GM19372 (cell line): ENCODE results near the gene CPED1.

Experiments used
- ATAC-seq: cut with Tn5 transposase; IDR thresholded peaks from one replicate; pipeline ENCODE4 v1.9.1; 2021; ENCODE audit warnings: mild to moderate bottlenecking, low read depth, moderate library complexity; ENCODE audit not compliant: unreplicated experiment

The CPED1 gene

DNA sequence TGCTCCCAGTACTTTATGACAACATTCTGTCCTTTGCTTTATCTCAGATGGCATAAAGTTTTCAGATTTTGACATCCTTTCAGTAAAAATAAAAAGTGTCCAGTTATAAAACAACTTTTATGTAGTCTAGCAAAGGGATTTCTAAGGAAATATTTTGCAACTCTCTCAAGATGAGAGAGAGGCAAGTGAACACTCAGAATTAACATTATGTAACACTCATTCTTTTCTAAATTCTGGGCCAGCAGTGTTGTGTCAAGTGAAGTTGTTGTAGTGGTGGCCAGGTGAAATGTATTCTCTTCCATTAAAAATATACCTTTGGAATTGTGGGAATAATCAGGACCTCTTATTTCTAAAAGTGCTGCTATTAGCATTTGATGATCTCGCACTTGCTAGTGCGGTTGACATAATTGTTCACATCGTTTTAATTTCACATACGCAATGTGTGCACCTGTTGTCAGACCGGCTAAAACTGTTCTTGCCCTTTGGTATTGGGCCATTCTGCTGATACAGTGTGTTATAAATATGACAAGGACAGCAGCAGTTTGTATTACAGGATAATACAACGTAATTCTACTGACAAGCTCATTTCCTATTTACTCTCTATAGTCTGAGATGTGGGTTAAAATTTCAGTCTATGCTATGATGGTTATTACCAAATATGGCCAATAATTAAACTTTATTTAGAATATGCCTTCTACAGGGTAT is 23.8 kb downstream of the CPED1 start:
- ATAC-seq = no peak

DNA sequence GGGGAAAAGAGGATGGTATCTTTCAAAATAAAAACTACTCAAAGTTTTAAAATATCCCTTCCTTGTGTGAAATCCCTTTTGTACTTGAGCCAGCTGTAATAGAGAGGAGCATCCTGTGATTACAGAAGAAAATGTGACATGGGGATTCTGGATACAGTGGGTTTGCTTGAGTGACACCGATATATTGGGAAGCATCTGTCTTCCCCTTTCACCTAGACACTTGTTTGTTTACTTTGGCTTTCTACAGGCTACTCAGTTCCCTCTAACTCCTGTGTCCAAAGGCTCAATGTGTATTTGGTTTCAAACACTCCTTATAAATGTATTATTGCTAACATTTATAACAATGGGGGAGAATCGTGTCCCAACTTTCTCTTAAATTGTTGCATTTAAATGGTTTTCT is 24.4 kb downstream of the CPED1 start:
- ATAC-seq = no peak

DNA sequence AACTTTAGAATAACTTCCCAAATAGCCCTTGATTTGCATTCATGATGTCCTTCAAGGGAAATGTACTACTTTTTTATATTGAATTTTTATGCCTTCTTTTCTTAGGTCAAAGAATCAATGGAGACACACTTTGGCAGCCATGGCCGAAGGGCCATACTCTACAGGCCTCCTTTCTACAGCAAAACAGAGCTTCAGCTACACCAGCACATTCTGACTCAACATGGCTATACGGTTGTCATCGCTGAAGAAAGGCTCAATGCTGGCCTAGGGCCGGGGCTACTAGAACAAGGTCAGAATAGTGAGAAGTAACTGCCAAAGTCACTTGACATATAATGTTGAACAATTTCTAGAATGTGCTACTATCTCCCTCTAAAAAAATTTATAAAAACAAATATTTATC is 27.0 kb downstream of the CPED1 start:
- no peak for ATAC-seq

DNA sequence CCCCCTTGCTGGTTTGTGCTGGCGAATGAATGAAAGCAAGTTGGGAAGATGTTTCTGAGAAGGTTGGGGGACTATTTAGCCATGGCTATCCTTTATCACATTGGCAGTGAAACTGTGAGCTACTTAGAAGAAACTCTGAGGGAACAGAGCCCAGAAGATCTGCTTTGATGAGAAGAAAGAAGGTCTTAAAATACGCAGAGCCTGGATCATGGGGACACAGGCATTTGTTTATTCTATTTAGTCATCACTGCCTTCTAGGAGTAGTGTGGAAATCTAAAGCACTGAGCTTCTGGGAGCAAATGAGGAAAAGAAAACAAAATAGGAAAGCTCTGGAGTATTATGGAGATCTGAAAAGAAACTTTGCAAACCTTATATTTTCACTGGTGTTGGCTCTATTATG is 28.5 kb downstream of the CPED1 start:
- ATAC-seq = no peak

DNA sequence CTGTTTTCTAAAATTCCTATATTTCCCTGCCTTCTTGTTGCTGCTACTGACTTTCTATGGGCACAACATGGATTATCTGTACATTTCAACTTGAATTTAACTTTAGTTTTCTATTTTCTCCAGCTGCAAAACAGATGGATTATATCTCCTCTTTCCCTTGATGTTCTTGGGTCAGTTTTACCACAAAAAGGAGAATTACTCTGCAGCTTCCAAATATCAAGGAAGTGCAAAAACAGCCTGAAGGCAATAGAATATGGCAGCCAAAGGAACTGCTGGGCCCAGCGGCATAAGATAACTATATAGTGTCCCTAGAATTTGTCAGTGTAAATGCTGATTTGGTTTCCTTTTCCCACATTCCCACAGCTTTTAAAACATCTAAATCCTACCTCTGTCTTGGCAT is 29.1 kb downstream of the CPED1 start:
- ATAC-seq = no peak

DNA sequence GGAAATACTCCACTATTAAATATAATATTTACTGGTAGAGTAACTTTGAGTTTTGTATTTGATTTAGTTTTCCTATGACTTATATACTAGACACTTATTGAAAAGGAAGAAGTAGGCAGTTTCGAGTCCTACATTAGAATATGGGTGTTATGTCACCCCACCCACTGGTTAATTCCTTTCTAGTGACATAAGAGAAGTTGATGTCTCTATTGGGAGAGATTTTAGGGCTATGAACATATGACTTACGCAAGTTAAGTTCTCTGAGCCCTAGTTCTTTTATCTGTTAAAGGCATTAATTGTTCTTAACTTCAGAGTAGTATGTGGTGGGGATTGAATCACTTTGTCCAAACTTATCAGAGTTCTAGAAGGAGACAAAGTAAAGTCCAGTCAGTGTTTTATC is 30.5 kb downstream of the CPED1 start:
- ATAC-seq = no peak

DNA sequence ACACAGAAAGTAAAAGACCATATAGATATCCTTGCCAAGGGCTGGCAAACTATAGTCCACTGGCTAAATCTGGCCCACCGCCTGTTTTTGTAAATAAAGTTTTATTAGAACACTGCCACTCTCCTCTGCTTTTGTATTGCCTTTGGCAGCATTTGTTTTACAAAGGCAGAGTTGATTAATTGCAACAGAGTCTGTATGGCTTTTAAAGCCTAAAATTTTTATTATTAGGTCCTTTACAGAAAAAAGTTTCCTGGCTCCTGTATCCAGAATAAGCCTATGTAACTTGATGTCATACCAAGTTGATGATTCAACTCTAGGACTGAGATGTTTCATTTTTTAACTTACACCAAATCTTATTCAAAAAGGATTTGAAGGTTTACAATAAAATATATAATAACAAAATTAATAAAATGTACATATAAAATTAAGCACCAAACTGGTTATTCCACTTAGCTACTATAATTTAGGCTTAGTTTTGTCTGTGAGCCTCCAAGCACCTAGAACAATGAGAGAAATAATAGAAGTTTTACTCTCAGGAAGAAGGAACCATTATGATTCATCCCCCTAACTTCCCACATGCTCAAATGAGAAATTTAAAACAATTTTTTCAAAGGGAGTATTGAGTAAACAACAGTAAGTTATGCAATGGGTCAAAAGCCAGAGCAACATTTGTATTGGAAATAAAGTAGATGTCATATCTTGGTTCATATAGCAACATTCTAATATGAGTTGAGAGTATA is 31.9 kb downstream of the CPED1 start:
- no peak for ATAC-seq

DNA sequence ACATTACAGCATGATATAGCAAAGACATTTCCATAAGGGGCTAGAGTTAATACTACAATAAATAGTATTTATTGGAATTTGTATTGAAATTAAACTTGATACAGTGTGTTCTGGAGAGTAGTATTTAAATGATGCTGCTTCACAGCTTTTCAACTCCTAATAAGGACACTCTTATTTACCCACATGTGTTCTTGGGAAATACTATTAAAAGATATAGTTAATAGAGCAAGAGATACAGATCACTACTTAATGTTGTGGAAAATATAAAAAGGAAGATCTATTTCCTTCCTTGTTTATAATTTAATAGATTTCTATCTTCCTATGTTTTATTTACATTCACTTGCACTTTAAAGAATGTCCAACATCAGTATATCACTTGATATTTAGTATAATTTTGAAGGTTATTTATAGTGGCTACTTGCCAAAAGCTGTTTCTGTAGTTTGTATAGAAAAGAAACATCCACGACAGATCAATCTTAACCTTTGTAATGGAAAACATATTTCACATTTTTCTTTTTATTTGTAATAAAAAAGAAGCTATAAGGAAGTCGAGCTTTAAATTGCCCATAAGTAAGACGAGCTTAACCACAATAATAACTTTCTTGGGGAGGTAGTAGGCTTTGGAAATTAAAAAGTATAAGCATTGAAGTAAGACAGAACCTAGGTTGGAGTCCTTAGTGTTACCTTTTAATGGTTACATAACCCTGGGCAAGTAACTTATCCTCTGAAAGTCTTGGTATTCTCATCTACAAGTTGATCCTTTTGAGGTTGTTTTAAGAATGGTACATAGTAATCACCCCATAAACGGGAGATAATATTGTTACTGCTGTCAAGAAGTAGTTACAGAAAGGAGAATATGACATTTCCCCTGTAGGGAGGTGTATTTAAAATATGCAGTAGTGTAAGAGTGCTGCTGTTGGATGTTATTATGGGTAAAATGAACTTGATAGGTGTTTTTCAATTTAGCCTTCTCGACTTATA is 32.8 kb downstream of the CPED1 start:
- ATAC-seq = no peak

DNA sequence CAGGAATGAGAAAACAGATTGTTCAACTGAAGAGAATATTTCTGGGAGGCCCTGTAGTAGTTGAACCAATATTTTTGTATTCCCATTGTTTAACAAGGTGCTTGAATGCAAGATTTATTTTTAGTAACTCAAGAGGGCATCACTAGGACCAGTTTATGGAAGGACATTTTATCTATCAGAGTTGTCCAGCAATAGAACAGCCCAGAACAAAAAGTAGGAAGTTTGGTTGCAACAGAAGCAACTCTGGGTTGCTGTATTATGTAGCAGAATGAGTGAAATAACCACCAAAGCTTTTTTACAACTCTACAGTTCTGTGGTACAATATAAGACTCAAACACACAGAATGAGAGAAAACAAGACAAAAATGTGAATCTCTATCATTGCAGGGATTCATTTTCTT is 34.7 kb downstream of the CPED1 start:
- ATAC-seq = no peak

DNA sequence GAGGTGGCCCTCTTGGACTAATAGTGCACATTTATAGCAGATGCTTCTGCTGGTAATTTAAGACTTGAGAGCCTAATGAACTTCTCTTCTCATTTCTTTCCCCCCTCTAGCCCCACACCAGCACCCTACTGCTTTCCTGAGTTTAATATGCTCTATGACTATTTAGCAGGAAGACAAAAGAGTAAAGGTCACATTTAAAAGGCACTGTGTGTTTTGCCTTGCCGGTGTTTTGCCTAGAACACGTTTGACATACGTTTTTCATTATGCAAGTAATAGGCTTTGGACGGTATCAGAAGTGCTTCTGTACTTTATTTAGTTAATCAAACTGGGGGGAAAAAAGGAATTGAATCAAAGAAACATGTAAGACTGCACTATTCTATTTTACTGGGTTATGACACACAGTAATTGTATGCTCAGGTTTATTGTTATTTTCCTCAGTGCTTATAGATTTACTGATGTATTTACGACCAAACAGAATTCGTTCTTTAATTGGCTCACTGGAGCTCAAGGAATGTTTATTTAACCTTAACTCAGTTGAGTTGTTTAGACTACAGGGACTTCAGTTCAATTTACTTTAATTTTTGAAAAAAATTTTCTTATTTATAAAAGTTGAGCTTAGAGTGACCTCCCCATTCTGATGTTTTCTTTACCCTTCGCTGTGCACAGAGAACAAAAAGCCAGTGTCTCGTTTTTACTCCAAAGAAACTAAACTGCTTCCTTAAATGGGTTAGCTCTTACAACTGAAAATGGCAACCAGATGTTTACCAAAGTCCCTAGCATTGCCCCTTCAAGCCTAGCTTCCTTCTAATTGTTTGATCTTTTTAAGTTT is 35.4 kb downstream of the CPED1 start:
- ATAC-seq = no peak

DNA sequence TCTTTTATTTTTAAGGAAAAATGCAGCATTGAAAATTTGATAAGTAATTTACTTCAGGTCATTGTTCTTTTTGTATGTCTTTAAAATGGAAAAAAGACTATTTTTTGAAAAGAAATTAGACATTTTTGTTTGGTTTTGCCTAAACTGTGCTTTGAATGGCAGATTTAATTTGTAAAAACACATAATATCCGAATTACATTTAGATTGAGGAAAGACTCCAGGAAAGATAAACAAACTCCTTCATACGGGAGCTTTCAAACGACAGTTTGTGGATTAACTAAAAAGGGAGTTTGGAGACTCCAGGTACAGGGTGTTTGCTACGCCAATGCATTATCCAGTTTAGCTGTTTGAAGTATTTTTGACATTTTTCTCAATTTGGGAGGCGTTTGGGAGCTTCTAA is 36.1 kb downstream of the CPED1 start:
- no peak for ATAC-seq

DNA sequence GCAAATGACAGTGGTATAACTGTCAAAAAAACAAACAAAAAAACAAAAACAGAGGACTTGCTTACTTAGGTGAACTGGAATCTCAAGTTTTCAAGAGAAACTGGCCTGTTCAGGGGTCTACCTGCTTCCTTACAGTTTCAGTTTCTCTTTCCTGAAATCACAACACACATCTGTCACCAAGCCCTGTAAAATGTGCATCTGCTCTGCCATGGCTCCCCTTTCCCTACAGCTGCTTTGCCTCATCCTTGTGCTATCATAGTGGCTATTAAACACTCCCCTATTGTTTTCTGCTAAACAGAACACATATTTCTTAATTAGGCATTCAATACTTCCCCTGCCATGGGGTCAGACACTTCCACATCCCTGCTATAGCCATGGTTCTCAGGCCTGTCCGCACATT is 37.6 kb downstream of the CPED1 start:
- no peak for ATAC-seq

DNA sequence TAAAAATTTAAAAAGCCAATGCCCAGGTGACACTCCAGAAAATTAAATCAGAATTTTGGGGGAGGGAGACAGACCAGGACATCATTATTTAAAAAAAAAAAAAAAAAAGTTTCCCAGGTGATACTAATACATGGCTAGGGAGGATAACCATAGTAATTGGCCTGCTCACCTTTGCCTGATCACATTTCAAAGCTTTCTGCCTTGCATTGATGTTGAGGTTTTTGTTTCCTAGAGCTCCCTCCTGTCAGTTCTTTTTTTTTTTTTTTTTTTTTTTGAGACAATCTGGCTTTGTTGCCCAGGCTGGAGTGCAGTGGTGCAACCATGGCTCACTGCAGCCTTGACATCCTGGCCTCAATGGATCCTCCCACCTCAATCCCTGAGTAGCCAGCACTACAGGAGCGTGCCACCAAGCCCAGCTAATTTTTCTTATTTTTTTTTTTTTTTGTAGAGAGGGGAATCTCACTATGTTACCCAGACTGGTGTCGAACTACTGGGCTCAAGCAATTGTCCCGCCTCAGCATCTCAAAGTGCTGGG is 38.1 kb downstream of the CPED1 start:
- ATAC-seq = no peak

DNA sequence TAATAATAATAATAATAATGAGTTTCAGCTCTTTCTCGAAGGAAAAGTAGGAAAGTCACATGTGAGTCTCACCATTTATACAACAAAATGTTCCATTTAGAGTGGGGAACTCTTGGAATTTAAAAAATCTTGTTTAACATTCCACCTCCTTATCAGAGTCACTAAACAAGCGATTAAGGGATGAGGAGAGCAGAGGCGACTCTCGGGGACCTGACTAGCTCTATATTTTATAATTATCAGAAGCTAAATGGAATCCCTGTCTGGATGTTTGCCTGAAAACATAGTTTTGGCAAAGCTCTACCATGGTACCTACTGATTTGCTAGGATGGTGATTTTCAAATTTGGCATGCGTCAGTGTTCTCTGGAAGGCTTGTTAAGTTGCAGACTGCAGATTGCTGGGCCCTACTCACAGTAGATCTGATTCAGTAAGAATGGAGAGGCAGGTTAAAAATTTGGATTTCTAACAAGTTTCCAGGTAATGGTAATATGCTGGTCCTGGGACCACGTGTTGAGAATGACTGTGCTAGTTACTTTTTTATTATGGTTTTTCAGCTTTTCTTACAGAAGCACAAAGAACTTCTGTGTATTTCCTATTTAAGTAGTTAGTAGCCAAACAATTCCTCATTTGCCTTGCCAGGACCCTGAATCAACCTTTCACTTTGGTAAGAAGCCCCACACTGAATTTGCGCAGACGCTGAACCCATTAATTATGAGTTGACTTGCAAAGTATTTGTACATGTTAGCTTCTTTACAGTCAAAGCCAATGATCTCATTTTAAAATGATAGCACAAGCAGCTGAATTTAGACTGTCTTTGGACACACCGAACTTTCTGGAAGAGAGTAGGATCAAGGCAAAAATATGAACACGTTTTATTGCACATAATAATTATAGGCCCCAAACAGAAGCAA is 39.5 kb downstream of the CPED1 start:
- ATAC-seq = no peak

DNA sequence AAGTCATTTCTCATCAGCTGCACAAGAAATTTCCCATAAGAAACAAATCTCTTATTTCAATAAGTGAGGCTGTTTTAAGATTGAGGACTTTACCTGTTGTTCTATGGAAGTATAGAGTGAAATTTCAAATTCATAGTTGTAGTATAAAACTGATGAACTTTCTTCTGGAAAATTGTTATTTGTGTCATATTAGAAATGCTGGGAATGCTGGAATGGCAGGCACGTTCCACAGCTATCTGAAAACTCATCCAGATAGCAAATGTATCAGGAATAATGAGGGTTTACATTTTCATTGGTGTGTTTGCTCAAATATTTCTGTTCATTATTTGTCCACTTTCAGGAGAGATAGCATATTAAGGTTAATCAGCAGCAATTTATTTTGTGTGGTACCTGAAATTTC is 40.8 kb downstream of the CPED1 start:
- ATAC-seq = no peak

DNA sequence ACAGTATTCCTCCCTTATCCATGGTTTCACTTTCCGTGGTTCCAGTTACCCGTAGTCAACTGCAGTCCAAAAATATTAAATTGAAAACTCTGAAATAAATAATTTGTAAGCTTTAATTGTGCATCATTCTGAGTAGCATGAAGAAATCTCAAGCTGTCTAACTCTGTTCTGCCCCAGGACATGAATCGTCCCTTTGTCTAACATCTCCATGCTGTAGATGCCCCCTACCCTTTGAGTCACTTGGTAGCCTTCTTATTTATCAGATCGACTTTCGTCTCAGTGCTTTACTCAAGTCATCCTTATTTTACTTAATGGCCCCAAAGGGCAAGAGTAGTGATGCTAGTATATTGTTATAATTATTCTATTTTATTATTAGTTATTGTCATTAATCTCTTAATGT is 41.8 kb downstream of the CPED1 start:
- no peak for ATAC-seq

DNA sequence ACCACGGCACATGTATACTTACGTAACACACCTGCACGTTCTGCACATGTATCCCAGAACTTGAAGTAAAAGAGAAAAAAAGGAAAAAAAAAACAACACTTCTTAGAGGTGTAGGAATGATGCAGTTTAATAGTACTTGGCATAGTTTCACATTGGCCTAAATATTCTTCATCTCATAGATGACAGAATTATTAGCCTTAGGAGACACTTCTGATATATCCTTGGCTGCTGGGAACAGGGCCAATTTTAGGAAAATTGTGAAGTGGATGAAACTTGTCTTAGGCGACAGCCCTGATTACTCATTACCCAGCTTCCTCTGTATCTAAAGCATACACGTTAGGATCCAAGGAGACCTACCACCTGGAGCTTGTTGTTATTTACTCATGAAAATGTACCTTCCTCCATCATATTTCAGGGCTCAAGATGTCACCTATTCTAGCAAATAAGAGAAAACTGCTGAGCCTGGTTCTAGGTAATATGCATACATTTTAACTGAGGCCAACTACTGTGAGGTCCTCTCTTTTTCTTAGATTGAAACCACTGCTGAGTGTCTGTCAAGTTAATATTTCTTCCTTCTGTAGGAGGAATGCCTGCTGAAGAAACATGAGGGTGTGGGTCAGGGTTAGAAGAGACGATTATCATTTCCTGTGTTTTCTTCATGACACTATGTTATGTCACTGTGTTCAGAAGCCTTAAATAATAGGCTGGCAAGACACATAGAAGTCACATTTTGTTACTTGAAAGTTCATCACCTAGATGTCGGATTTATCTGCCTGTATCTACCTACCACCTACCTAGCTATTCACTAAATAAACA is 44.3 kb downstream of the CPED1 start:
- ATAC-seq = no peak

DNA sequence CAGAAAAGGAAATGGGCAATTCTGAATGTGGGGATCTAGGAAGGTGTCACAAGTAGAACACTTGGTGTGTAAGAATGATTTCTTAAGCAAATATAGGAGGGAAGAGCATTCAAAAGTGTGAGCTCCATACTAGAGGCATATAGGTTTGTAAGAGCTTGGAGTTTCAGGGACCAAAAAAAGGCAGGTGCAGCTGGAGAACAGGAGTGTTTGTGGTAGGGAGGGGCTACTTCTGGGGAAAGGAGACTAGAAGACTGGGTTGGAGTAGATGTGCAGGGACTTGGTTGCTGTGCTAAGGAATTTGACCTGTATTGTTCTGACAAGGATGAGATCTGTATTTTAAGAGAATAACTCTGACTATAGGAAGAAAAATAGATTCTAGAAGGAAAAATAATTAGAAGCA is 46.4 kb downstream of the CPED1 start:
- no peak for ATAC-seq
